Measurements from ENCODE around the gene ARID2.

ARID2 gene

DNA sequence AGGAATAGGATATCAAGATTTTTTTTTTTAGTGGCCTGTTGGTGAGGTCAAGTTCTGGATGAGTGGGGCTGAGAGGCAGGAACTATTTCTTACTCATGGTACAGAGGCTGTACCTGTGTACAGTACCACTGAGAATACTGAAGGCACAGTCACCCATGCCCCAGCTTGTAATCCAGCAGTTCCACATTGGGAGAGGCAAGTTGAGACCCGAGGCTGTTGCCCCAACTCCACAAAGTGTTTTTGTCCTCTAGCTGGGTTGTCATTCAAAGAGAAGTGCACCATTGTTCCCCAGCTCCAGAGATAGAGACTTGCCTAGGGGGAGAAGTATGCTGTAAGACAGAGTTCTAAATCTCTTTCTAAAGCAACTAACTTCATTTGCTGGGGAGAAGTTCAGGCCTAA, 38.7 kb downstream of the ARID2 start:
- DNase-seq (ENCODE audit: low read depth) = no peak

DNA sequence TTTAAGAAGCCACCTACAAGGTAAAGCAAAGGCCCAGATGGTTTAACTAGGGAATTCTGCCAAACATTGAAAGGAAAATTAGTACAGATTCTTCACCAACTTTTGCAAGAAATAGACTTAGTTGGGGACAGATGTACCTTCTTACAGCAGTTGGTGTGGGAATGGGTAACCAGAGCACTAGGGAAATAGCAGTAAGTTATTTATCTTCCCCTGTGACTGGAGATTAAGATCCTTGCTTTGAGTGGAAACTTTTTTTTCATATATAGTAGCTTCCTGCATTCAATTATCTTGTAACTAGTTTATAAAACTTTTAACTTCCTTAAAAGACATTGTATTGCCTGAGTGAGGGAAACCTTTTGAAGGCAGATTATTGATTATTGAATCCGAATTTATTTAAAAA, 44.2 kb downstream of the ARID2 start:
- no peak for DNase-seq (ENCODE audit: low read depth)

- no peak for DNase-seq (ENCODE audit: low read depth)
Observed at GRCh38 chr12:45774508-45775162, 45.1 kb downstream of the ARID2 start.

DNA sequence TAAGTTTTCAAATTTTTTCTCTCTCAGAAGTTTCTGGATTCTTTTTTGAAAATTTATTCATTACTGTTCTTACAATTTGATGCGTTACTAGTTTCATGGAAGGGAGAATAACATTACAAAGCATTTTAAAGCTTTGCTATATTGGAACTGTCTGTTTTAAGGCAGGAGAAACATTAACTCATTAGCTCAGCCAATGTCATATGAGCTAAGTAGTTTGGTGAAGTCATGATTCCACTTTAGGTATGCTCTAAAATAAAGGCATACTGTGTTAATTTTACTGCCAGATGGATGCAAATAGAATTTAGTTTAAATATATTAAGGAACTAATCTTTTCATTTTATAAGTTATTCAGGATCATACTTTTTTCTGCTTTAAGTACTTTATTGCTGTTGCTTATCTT, 46.0 kb downstream of the ARID2 start:
- no peak for DNase-seq (ENCODE audit: low read depth)

GRCh38 chr12:45775964-45776363, 46.5 kb downstream of the ARID2 start:
- DNase-seq (ENCODE audit: low read depth) = no peak

GRCh38 chr12:45779936-45780335, 50.4 kb downstream of the ARID2 start:
- DNase-seq (ENCODE audit: low read depth) = no peak

DNA sequence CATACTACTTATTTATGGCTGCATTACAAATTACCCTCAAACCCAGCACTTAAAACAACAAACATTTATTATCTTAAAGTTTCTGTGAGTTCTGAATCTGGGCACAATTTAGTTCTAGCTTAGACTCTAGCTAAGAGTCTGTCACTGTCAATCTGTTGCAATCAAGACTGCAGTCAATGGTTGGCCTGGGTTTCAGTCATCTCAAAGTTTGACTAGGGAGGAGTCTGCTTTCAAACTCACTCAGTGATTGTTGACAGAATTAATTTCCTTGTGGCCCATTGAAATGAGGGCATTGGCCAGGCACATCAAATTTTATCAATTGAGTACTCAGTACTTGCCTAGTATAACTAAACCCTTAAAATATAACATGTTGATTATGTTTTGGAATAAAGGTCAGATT, 51.6 kb downstream of the ARID2 start:
- no peak for DNase-seq (ENCODE audit: low read depth)

DNA sequence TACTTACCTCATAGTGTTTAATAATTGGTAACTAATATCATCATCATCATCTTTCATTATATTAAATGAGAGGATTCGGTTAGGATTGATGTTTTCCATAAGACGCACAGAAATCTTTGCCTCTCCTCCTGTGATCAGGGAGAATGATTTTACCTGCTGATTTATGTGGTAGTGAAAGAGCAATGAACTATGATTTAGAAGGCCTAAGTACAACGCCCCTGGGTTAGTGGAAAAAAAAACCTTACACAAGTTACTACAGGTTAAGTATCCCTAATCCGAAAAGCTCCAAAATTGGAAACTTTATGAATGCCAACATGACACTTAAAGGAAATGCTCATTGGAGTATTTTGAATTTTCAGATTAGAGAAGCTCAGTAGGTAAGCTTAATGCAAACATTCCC, 55.8 kb downstream of the ARID2 start:
- no peak for DNase-seq (ENCODE audit: low read depth)

GRCh38 chr12:45789025-45789424, 59.5 kb downstream of the ARID2 start:
- peak; percentile 56 for DNase-seq (ENCODE audit: low read depth)

GRCh38 chr12:45794422-45794821, 64.9 kb downstream of the ARID2 start:
- no peak for DNase-seq (ENCODE audit: low read depth)

- DNase-seq (ENCODE audit: low read depth) = no peak
Observed at GRCh38 chr12:45801625-45802024, 72.1 kb downstream of the ARID2 start.

DNA sequence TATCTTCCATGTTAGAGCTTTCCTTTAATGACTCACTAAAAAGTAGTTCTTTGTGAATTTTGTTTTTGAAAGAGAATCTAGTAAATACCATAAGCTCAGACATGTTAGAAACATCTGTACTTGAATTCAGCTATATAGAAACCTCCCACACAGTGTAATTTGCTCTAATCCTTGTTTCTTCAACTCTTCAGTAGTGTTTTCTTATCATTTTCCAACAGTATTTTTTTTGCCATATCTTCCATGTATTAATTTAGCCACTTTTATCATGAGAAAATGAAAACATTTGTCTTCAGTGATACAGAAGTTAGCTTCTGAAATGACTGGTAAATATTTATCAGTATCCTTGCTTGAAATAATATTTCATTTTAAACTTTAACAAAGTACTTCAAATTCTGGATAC, 73.6 kb downstream of the ARID2 start:
- no peak for DNase-seq (ENCODE audit: low read depth)

DNA sequence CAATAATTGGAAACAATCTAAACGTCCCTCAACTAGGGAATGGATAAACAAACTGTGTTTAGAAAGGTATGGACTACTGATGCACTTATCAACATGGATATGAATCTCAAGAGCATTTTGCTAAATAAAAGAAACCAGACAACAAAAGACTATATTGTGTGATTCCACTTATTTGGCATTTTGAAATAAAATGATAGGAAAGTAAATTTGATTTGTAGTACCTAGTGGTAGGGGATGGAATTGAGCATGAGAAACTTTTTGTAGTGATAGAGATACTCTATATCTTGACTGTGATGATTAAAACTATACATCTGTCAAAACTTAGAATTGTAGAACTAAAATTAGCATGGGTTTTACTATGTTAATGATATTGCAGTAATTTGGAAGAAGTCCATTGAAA, 87.1 kb downstream of the ARID2 start:
- DNase-seq (ENCODE audit: low read depth) = no peak

- DNase-seq (ENCODE audit: low read depth) = no peak
Observed at GRCh38 chr12:45827974-45828373, 98.5 kb downstream of the ARID2 start.

DNA sequence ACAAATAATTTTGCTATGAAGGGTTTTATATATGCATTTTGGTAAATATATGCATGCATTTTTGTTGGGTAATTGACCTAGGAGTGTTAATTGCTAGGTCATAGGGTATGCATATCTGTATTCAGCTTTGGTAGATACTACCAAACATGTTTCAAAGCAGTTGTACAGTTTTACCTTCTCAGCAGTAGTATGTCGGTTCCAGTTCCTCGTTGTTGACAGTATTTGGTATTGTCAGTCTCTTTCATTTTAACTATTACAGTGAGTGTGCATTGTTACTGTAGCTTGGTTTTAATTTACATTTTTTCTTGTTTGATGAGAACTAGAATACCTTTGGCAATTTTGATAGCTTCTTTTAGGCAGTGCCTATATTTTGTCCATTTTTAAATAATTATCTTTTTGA, 98.9 kb downstream of the ARID2 start:
- DNase-seq (ENCODE audit: low read depth) = no peak

DNA sequence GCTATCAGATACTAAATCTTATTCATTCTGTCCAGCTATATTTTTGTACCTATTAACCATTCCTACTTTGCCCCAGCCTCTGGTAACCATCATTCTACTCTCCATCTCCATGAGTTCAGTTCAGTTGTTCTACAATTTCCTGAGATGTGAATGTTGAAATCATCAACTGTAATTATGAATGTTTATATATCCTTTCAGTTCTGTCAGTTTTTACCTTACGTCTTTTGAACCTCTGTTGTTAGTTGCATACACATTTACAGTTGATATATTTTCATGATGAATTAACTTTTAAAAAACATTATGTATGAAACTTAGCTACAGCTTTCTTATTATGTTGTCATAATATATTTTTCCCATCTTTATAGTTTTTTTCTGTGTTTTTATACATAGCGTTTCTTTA, 102.1 kb downstream of the ARID2 start:
- no peak for DNase-seq (ENCODE audit: low read depth)

GRCh38 chr12:45833401-45833800, 103.9 kb downstream of the ARID2 start:
- no peak for DNase-seq (ENCODE audit: low read depth)

- DNase-seq (ENCODE audit: low read depth) = no peak
Observed at GRCh38 chr12:45834809-45835208, 105.3 kb downstream of the ARID2 start.

DNA sequence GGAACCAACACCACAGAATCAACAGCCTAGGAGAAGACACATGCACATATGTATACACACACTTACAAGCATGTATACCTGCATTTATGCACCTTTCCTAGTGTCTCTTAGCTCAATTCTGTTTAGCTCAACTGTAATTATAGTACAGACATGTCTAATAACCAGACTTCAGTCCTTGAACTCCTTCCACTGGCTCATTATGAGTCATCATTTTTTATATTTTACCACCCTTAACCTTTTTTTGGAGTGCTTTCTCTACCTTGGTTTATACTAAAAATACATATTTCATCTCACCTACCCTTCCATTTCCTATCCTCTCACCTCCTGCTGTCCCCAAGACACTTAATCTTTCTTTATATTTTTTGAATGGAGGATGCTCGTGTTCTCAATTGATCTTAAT, 110.4 kb downstream of the ARID2 start:
- DNase-seq (ENCODE audit: low read depth) = no peak

DNA sequence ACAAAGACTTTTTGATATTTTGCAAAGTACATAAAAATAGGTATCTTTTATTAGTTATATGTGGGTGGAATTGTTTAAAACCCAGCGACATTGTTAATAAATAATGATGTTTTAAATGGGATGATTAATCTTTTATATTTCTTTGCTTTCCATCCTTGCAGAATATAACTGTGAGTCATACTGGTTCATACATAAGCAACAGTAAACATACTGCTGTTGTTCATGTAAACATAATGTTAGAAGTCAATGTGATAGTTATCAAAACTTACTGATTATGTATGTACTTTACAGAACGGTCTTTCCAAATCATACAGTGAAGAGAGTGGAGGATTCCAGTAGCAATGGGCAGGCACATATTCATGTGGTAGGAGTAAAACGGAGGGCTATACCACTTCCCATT, 119.8 kb downstream of the ARID2 start:
- no peak for DNase-seq (ENCODE audit: low read depth)

DNA sequence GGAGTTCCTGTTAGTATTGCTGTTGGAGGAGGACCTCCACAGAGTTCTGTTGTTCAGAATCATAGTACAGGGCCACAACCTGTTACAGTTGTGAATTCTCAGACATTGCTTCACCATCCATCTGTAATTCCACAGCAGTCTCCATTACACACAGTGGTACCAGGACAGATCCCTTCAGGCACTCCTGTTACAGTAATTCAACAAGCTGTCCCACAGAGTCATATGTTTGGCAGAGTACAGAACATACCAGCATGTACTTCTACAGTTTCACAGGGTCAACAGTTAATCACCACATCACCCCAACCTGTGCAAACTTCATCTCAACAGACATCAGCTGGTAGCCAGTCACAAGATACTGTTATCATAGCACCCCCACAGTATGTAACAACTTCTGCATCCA, 120.8 kb downstream of the ARID2 start:
- DNase-seq (ENCODE audit: low read depth) = no peak

DNA sequence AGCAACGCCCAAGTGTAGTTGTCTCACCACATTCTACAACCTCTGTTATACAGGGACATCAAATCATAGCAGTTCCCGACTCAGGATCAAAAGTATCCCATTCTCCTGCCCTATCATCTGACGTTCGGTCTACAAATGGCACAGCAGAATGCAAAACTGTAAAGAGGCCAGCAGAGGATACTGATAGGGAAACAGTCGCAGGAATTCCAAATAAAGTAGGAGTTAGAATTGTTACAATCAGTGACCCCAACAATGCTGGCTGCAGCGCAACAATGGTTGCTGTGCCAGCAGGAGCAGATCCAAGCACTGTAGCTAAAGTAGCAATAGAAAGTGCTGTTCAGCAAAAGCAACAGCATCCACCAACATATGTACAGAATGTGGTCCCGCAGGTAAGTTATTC, 123.0 kb downstream of the ARID2 start:
- no peak for DNase-seq (ENCODE audit: low read depth)

- no peak for DNase-seq (ENCODE audit: low read depth)
Observed at GRCh38 chr12:45853550-45853949, 124.0 kb downstream of the ARID2 start.

- DNase-seq (ENCODE audit: low read depth) = no peak
Observed at GRCh38 chr12:45863332-45863731, 133.8 kb downstream of the ARID2 start.

GRCh38 chr12:45866299-45866698, 136.8 kb downstream of the ARID2 start:
- no peak for DNase-seq (ENCODE audit: low read depth)
